Liver (tissue), 3 donors: Measurements from ENCODE around the gene CD180.

Experiments
- CTCF ChIP-seq: fragments of 150-350 bp; IDR thresholded peaks from 2 replicates; pipeline ENCODE4 v1.5.1; 2017; ENCODE audit warnings: improper control_type of control experiment, low read depth, low read length; ENCODE audit not compliant: missing input control
- EGR1 ChIP-seq, 2 donors: IDR thresholded peaks; 2 replicates each; pipeline ENCODE4 v1.6.1; 2016 to 2018; ENCODE audit warnings: antibody characterized with exemption in 2 of 2, low read depth in 2 of 2
- HNF4G ChIP-seq: IDR thresholded peaks from 2 replicates; pipeline ENCODE4 v1.6.1; 2016; ENCODE audit warnings: antibody characterized with exemption
- JUND ChIP-seq, 2 donors: IDR thresholded peaks; 2 replicates each; pipeline ENCODE4 v1.6.1; 2016; ENCODE audit warnings: antibody characterized with exemption in 2 of 2
- RAD21 ChIP-seq, 2 donors: IDR thresholded peaks; 2 replicates each; pipeline ENCODE4 v1.6.1; 2016; ENCODE audit warnings: antibody characterized with exemption in 2 of 2, mild to moderate bottlenecking in 2 of 2
- REST ChIP-seq: IDR thresholded peaks from 2 replicates; pipeline ENCODE4 v1.6.1; 2016; ENCODE audit warnings: antibody characterized with exemption, mild to moderate bottlenecking
- RXRA ChIP-seq, 2 donors: IDR thresholded peaks; 2 replicates each; pipeline ENCODE4 v1.6.1; 2017 to 2018; ENCODE audit warnings: antibody characterized with exemption in 2 of 2, mild to moderate bottlenecking in 1 of 2
- TAF1 ChIP-seq: conservative IDR thresholded peaks from 2 replicates; pipeline ENCODE4 v1.6.1; 2016; ENCODE audit warnings: antibody characterized with exemption, mild to moderate bottlenecking
- YY1 ChIP-seq: IDR thresholded peaks from 2 replicates; pipeline ENCODE4 v1.6.1; 2016; ENCODE audit warnings: antibody characterized with exemption, mild to moderate bottlenecking
- ZBTB33 ChIP-seq: IDR thresholded peaks from 2 replicates; pipeline ENCODE4 v1.6.1; 2016; ENCODE audit warnings: antibody characterized with exemption
- TF ChIP-seq, protein P1 (sequence below): IDR thresholded peaks from 2 replicates; pipeline ENCODE4 v1.6.1; 2016; ENCODE audit warnings: antibody characterized with exemption
- TF ChIP-seq, protein P2 (sequence below): IDR thresholded peaks from 2 replicates; pipeline ENCODE4 v1.6.1; 2016; ENCODE audit warnings: antibody characterized with exemption
- donor health status: healthy.
- donor health status: healthy.

DNA sequence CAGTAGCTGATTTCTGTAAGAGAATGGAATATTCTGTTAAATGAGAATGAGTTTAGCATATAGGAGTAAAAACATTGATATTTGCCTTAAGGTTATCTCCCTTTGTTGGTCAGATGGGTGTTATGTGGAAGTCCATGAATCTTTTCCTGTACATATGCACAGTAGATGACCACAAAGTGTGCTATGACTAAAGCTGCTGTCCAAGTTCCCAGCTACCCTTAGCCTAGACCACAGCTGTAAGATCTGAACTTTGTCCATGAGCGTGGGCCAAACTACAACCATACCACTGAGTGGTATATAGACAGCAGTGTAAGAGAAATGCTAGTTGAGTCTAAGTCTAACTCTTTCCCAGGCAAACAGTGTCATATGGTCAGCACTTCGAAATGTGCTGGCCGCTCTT is 48.8 kb downstream of the CD180 start:
- TF ChIP-seq CTCF, result no peak
- TF ChIP-seq RAD21 (IDR thresholded peaks at IDR 0.05), result no peak
- TF ChIP-seq YY1, result no peak
- TF ChIP-seq TAF1, result no peak
- TF ChIP-seq, protein P1, sequence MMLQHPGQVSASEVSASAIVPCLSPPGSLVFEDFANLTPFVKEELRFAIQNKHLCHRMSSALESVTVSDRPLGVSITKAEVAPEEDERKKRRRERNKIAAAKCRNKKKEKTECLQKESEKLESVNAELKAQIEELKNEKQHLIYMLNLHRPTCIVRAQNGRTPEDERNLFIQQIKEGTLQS, result no peak
- TF ChIP-seq HNF4G, result no peak
- no peak for TF ChIP-seq JUND (IDR thresholded peaks at IDR 0.05)
- TF ChIP-seq EGR1 (IDR thresholded peaks at IDR 0.05; ENCODE audit: low read depth in 2 of 2), result no peak
- no peak for TF ChIP-seq REST
- TF ChIP-seq RXRA (IDR thresholded peaks at IDR 0.05), result no peak
- no peak for TF ChIP-seq ZBTB33
- TF ChIP-seq, protein P2, sequence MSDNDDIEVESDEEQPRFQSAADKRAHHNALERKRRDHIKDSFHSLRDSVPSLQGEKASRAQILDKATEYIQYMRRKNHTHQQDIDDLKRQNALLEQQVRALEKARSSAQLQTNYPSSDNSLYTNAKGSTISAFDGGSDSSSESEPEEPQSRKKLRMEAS, result no peak
